Fibroblast of mammary gland (primary cell): Measurements from ENCODE around the gene TXN.

ENCODE experiments used
- DNase-seq: peaks from one replicate; pipeline ENCODE4 v3.0.0-alpha.2; 2010; ENCODE audit warnings: low read depth
- H3K4me3 ChIP-seq: 2 replicates; pipeline ENCODE4 v1.5.1; 2011; ENCODE audit warnings: low read depth, mild to moderate bottlenecking, low read length, moderate library complexity; ENCODE audit not compliant: control insufficient read depth
- TF ChIP-seq, protein P1 (sequence below): conservative IDR thresholded peaks from 2 replicates; pipeline ENCODE4 v1.5.1; 2011; ENCODE audit warnings: low read depth, low read length, inconsistent platforms; ENCODE audit not compliant: control insufficient read depth, insufficient read depth

Gene TXN

GRCh38 chr9:110256380-110257096 is at the start of gene TXN:
Gene TXN (minus strand): TSS chr9:110256507. CDS start chr9:110256435, 72 bp downstream.
- peak within 1 kb of the TSS; percentile 86 for H3K4me3 ChIP-seq
- DNase-seq: peak; percentile 83
- TF ChIP-seq, protein P1, sequence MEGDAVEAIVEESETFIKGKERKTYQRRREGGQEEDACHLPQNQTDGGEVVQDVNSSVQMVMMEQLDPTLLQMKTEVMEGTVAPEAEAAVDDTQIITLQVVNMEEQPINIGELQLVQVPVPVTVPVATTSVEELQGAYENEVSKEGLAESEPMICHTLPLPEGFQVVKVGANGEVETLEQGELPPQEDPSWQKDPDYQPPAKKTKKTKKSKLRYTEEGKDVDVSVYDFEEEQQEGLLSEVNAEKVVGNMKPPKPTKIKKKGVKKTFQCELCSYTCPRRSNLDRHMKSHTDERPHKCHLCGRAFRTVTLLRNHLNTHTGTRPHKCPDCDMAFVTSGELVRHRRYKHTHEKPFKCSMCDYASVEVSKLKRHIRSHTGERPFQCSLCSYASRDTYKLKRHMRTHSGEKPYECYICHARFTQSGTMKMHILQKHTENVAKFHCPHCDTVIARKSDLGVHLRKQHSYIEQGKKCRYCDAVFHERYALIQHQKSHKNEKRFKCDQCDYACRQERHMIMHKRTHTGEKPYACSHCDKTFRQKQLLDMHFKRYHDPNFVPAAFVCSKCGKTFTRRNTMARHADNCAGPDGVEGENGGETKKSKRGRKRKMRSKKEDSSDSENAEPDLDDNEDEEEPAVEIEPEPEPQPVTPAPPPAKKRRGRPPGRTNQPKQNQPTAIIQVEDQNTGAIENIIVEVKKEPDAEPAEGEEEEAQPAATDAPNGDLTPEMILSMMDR: no peak

DNA sequence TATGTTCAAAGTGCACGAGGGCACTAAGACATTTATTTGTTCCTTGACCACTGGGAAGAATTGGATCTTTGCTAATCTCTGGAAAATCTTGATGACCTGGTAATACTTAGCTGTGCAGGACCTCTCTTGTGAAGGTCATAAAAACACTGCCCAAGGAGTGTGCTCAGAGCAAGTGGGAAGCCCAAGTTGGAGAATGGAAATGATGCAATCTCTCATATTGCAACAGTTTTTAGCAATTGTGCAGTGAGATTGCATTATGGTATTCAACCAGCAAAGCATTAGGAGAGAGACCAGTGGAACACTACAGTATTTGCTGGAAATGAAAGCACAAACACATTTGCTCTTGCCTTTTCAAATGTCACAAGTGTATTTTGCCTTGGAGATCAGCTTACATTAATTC is 46.8 kb upstream of the TXN start:
- H3K4me3 ChIP-seq: no peak overlapping the region
- TF ChIP-seq, protein P1: no peak
- DNase-seq: peak; percentile 72

DNA sequence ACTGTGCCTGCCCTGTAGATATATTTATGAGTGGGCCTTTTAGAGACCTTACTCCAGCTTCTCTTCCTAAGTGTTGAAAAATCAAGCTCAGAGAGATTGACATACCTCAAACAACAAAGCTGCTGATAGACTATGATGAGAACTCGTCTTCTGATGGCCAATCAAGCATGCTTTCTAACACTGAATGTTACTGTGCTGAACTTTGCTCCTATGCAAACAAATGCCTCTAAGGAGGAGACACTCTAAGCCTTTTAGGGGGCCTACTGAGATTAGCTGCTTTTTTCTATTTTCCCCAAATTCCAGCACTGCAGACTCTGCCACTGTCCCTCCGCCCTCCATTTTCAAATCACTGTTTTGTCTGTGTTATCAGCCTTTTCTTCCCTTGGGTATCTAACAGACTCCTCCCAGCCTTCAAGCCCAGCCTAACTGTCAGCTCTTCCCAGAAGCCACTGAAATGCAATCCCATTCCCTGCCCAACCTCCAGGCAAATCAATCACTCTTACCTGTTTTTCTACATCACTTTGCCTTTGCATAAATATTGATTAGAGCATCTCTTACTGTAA is 41.8 kb upstream of the TXN start:
- TF ChIP-seq, protein P1: no peak
- DNase-seq: no peak
- no peak overlapping the region for H3K4me3 ChIP-seq

GRCh38 chr9:110293248-110293647 is 36.9 kb upstream of the TXN start:
- no peak overlapping the region for H3K4me3 ChIP-seq
- no peak for DNase-seq
- TF ChIP-seq, protein P1: no peak

DNA sequence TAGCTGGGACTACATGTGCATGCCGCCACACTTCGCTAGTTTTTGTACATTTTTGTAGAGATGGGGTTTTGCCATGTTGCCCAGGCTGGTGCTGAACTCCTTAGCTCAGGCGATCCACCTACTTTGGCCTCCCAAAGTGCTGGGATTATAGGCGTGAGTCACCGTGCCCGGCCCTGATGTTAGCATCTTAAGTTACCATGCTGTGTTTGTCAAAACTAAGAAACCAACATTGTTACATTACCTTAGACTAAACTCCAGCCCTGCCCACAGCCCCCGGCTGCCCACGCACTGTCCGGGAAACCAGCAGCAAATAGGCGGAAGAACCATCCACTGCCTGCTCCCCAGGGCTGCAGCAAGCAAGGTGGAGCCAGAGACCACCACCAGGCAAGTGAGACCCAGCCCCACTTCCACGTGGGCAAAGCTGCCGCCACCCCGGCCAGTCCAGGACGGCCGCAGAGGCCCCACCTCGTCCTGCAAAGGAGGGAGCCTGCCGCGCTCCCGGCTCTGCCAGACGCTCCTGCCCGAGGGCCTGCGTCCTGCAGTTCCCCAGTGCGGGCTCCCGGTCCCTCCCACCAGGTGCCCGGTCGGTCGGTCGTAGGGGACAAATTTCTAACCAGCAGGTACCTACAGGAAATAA is 35.7 kb upstream of the TXN start:
- no peak overlapping the region for H3K4me3 ChIP-seq
- TF ChIP-seq, protein P1: no peak
- no peak for DNase-seq

- H3K4me3 ChIP-seq: no peak overlapping the region
- DNase-seq: no peak
- TF ChIP-seq, protein P1: no peak
Observed at GRCh38 chr9:110290001-110290400, 33.7 kb upstream of the TXN start.
